Posterior cingulate gyrus (tissue), 11 donors: ENCODE data around the gene FOXO6.

ENCODE experiments used
- DNase-seq, 10 donors: peaks; one replicate each; pipeline versions ENCODE4 v3.0.0 to v3.0.0-alpha.2; 2020 to 2021; ENCODE audit warnings: mixed read lengths in 3 of 10
- intact Hi-C: fragments of 100-400 bp; cut with DNase I; formaldehyde crosslinking; loops from one replicate; pipeline ENCODE4 v1.15.1; 2023

The FOXO6 gene

GRCh38 chr1:41364442-41365319 lies 3.4 kb downstream of the FOXO6 start:
- intact Hi-C loops, result loop anchor here (5.0 kb wide), 1 partner anchor 53 kb away; no protein-coding TSS in a partner anchor
- DNase-seq, result peak in 2 of 10 donors; percentile 30 to 83

- DNase-seq, result peak in 1 of 10 donors; percentile 34
- intact Hi-C loops, result no loop called here
Measured at GRCh38 chr1:41365320-41365633, 4.0 kb downstream of the FOXO6 start.

- peak in 6 of 10 donors; percentile 25 to 89 (median 52) for DNase-seq
- intact Hi-C loops, result no loop called here
Measured at GRCh38 chr1:41365772-41366454, 4.7 kb downstream of the FOXO6 start.

- intact Hi-C loops, result no loop called here
Measured at GRCh38 chr1:41366455-41367287, 5.4 kb downstream of the FOXO6 start.

GRCh38 chr1:41367288-41367642 lies 6.0 kb downstream of the FOXO6 start:
- intact Hi-C loops, result no loop called here
- peak in 2 of 10 donors; percentile 47 to 64 for DNase-seq

More at GRCh38 chr1:41366455-41367287, 5.4 kb downstream of the FOXO6 start:
- DNase-seq, result peak in 2 of 10 donors; percentile 54 to 90

GRCh38 chr1:41368366-41368765 lies 7.1 kb downstream of the FOXO6 start:
- peak in 1 of 10 donors; percentile 33 for DNase-seq
- intact Hi-C loops, result no loop called here

- DNase-seq, result peak in 1 of 10 donors; percentile 68
- intact Hi-C loops, result no loop called here
Measured at GRCh38 chr1:41368801-41369200, 7.6 kb downstream of the FOXO6 start.

- DNase-seq, result peak in 1 of 10 donors; percentile 50
- intact Hi-C loops, result no loop called here
Measured at GRCh38 chr1:41369531-41369930, 8.3 kb downstream of the FOXO6 start.

- DNase-seq, result no peak
- intact Hi-C loops, result no loop called here
Measured at GRCh38 chr1:41370225-41370624, 9.0 kb downstream of the FOXO6 start.

- DNase-seq, result peak in 1 of 10 donors; percentile 22
- intact Hi-C loops, result no loop called here
Measured at GRCh38 chr1:41370756-41371420, 9.7 kb downstream of the FOXO6 start.

- peak in 8 of 10 donors; percentile 50 to 97 (median 67) for DNase-seq
- intact Hi-C loops, result no loop called here
Measured at GRCh38 chr1:41371630-41372599, 10.7 kb downstream of the FOXO6 start.

GRCh38 chr1:41372600-41372993 lies 11.4 kb downstream of the FOXO6 start:
- peak in 1 of 10 donors; percentile 54 for DNase-seq
- intact Hi-C loops, result no loop called here

GRCh38 chr1:41373373-41373772 lies 12.1 kb downstream of the FOXO6 start:
- intact Hi-C loops, result no loop called here
- peak in 1 of 10 donors; percentile 59 for DNase-seq

- intact Hi-C loops, result no loop called here
- no peak for DNase-seq
Measured at GRCh38 chr1:41374711-41375110, 13.5 kb downstream of the FOXO6 start.

GRCh38 chr1:41377397-41377796 lies 16.2 kb downstream of the FOXO6 start:
- intact Hi-C loops, result no loop called here
- DNase-seq, result peak in 1 of 10 donors; percentile 69

GRCh38 chr1:41378222-41378621 lies 17.0 kb downstream of the FOXO6 start:
- intact Hi-C loops, result no loop called here
- DNase-seq, result peak in 1 of 10 donors; percentile 45

GRCh38 chr1:41378999-41379737 lies 17.9 kb downstream of the FOXO6 start:
- DNase-seq, result peak in 1 of 10 donors; percentile 33
- intact Hi-C loops, result no loop called here

GRCh38 chr1:41379738-41380130 lies 18.5 kb downstream of the FOXO6 start:
- peak in 1 of 10 donors; percentile 56 for DNase-seq
- intact Hi-C loops, result no loop called here
